GM18907 (cell line): ENCODE data around the gene DISC1.
"Not testable (repeated sequence)": the region's sequence is repeated elsewhere in the genome, so short reads cannot be mapped to it uniquely, and the experiment has no call there.

Experiments used
- ATAC-seq: cut with Tn5 transposase; IDR thresholded peaks from one replicate; pipeline ENCODE4 v1.9.1; 2021; ENCODE audit warnings: mild to moderate bottlenecking, moderate library complexity; ENCODE audit not compliant: unreplicated experiment

DISC1 gene

GRCh38 chr1:231943084-231943483 is 316.5 kb downstream of the DISC1 start:
- ATAC-seq, result no peak

GRCh38 chr1:231948102-231948501 is 321.5 kb downstream of the DISC1 start:
- not testable (repeated sequence) for ATAC-seq

- no peak for ATAC-seq
These were observed 322.9 kb downstream of the DISC1 start for GRCh38 chr1:231949277-231950091.

GRCh38 chr1:231950331-231951128 is 323.9 kb downstream of the DISC1 start:
- no peak for ATAC-seq

- no peak for ATAC-seq
These were observed 324.8 kb downstream of the DISC1 start for GRCh38 chr1:231951374-231951773.

GRCh38 chr1:231952154-231952553 is 325.6 kb downstream of the DISC1 start:
- ATAC-seq, result no peak

- no peak for ATAC-seq
These were observed 327.1 kb downstream of the DISC1 start for GRCh38 chr1:231953660-231954059.

- no peak for ATAC-seq
These were observed 328.2 kb downstream of the DISC1 start for GRCh38 chr1:231954751-231955150.

GRCh38 chr1:231957359-231957758 is 330.8 kb downstream of the DISC1 start:
- ATAC-seq, result no peak

GRCh38 chr1:231958448-231958847 is 331.9 kb downstream of the DISC1 start:
- no peak for ATAC-seq

- no peak for ATAC-seq
These were observed 332.8 kb downstream of the DISC1 start for GRCh38 chr1:231959225-231959884.

GRCh38 chr1:231961801-231962200 is 335.2 kb downstream of the DISC1 start:
- not testable (repeated sequence) for ATAC-seq

- ATAC-seq, result no peak
These were observed 336.0 kb downstream of the DISC1 start for GRCh38 chr1:231962636-231963035.

GRCh38 chr1:231964241-231964640 is 337.7 kb downstream of the DISC1 start:
- no peak for ATAC-seq

GRCh38 chr1:231964961-231965360 is 338.4 kb downstream of the DISC1 start:
- ATAC-seq, result no peak

- ATAC-seq, result no peak
These were observed 339.0 kb downstream of the DISC1 start for GRCh38 chr1:231965615-231966014.

GRCh38 chr1:231966983-231967382 is 340.4 kb downstream of the DISC1 start:
- no peak for ATAC-seq

GRCh38 chr1:231969076-231969475 is 342.5 kb downstream of the DISC1 start:
- ATAC-seq, result no peak

- not testable (repeated sequence) for ATAC-seq
These were observed 343.2 kb downstream of the DISC1 start for GRCh38 chr1:231969761-231970160.

GRCh38 chr1:231970684-231971083 is 344.1 kb downstream of the DISC1 start:
- no peak for ATAC-seq

GRCh38 chr1:231971397-231972110 is 345.0 kb downstream of the DISC1 start:
- ATAC-seq, result no peak
